Loucy (cell line): ENCODE measurements around the gene CH25H.
"Not testable (repeated sequence)": the region's sequence is repeated elsewhere in the genome, so short reads cannot be mapped to it uniquely, and the experiment has no call there.

Experiments used
- H2AFZ ChIP-seq: fragments of 200-600 bp; sonication (generic); 2 replicates; pipeline ENCODE4 v1.6.0; 2016; ENCODE audit warnings: antibody characterized with exemption, mild to moderate bottlenecking, low read length, moderate library complexity
- H3F3A ChIP-seq: fragments of 200-600 bp; 2 replicates; pipeline ENCODE4 v1.6.0; 2016; ENCODE audit warnings: antibody characterized with exemption, low read depth, mild to moderate bottlenecking
- H3K27me3 ChIP-seq: fragments of 200-600 bp; sonication (generic); 2 replicates; pipeline ENCODE4 v1.6.1; 2014; ENCODE audit warnings: low read length, mild to moderate bottlenecking; ENCODE audit not compliant: insufficient read depth, poor library complexity, severe bottlenecking
- H3K36me3 ChIP-seq: fragments of 200-600 bp; sonication (generic); 2 replicates; pipeline ENCODE4 v1.6.1; 2016; ENCODE audit warnings: low read length; ENCODE audit not compliant: insufficient read depth
- H3K4me1 ChIP-seq: fragments of 200-600 bp; sonication (generic); 2 replicates; pipeline ENCODE4 v1.5.1; 2014; ENCODE audit warnings: low read length, mild to moderate bottlenecking; ENCODE audit not compliant: insufficient read depth, poor library complexity, severe bottlenecking
- H3K4me2 ChIP-seq: fragments of 200-600 bp; sonication (generic); 2 replicates; pipeline ENCODE4 v1.6.0; 2014; ENCODE audit warnings: antibody characterized with exemption, low read length, low read depth, mild to moderate bottlenecking; ENCODE audit not compliant: poor library complexity, severe bottlenecking
- H3K4me3 ChIP-seq: fragments of 200-600 bp; sonication (generic); 2 replicates; pipeline ENCODE4 v1.5.1; 2014; ENCODE audit warnings: low read length, mild to moderate bottlenecking, mixed read lengths; ENCODE audit not compliant: poor library complexity, severe bottlenecking
- H3K79me2 ChIP-seq: fragments of 200-600 bp; sonication (generic); 2 replicates; pipeline ENCODE4 v1.6.1; 2014; ENCODE audit warnings: low read length; ENCODE audit not compliant: insufficient read depth
- H3K9ac ChIP-seq: fragments of 200-600 bp; sonication (generic); 2 replicates; pipeline ENCODE4 v1.6.0; 2014; ENCODE audit warnings: mild to moderate bottlenecking, low read depth, low read length, moderate library complexity; ENCODE audit not compliant: poor library complexity, severe bottlenecking
- H3K9me2 ChIP-seq: fragments of 200-600 bp; sonication (generic); replicated peaks from 2 replicates; pipeline ENCODE4 v1.6.1; 2016; ENCODE audit warnings: low read depth, low read length, mixed read lengths
- H3K9me3 ChIP-seq: fragments of 200-600 bp; sonication (generic); 2 replicates; pipeline ENCODE4 v1.6.1; 2014; ENCODE audit warnings: mild to moderate bottlenecking, antibody characterized with exemption, low read length, low read depth; ENCODE audit not compliant: insufficient read depth
- H4K20me1 ChIP-seq: fragments of 200-600 bp; sonication (generic); 2 replicates; pipeline ENCODE4 v1.6.0; 2014; ENCODE audit warnings: antibody characterized with exemption, low read length, mild to moderate bottlenecking; ENCODE audit not compliant: insufficient read depth, poor library complexity, severe bottlenecking
- CTCF ChIP-seq: fragments of 200-600 bp; sonication (generic); conservative IDR thresholded peaks from 2 replicates; pipeline ENCODE4 v1.5.1; 2014; ENCODE audit warnings: mild to moderate bottlenecking, antibody characterized with exemption, low read length
- EZH2phosphoT487 ChIP-seq: fragments of 200-600 bp; IDR thresholded peaks from 2 replicates; pipeline ENCODE4 v1.6.1; 2018; ENCODE audit warnings: antibody characterized with exemption, mild to moderate bottlenecking, moderate library complexity, borderline replicate concordance

Gene CH25H

GRCh38 chr10:89197473-89197872, 9.6 kb downstream of the CH25H start:
- H4K20me1 ChIP-seq: no peaks in the 10 kb centered on the region
- no peak overlapping the region for H3K4me2 ChIP-seq
- H3K9me2 ChIP-seq: no peaks in the 10 kb centered on the region
- TF ChIP-seq CTCF: no peak
- TF ChIP-seq EZH2phosphoT487: no peak
- H3K4me1 ChIP-seq: no peaks in the 10 kb centered on the region
- no peak overlapping the region for H3K4me3 ChIP-seq
- no peaks in the 10 kb centered on the region for H3K27me3 ChIP-seq
- no peaks in the 10 kb centered on the region for H3K9me3 ChIP-seq
- no peak overlapping the region for H2AFZ ChIP-seq
- H3K9ac ChIP-seq: no peak overlapping the region
- H3K36me3 ChIP-seq: no peaks in the 10 kb centered on the region
- no peaks in the 10 kb centered on the region for H3K79me2 ChIP-seq
- H3F3A ChIP-seq: no peaks in the 10 kb centered on the region

GRCh38 chr10:89191301-89191700, 15.8 kb downstream of the CH25H start:
- H3K79me2 ChIP-seq, H3K27me3 ChIP-seq, H3K9ac ChIP-seq, H3F3A ChIP-seq, H3K9me2 ChIP-seq, H3K4me1 ChIP-seq, H3K9me3 ChIP-seq, H3K36me3 ChIP-seq, H2AFZ ChIP-seq, H3K4me2 ChIP-seq, H3K4me3 ChIP-seq, H4K20me1 ChIP-seq: not testable (repeated sequence)

GRCh38 chr10:89189211-89189734, 17.8 kb downstream of the CH25H start:
- Histone ChIP-seq H3K9me2 (no peaks in the 10 kb centered on the region), H3K9ac (no peak overlapping the region)

More at GRCh38 chr10:89189211-89189734, 17.8 kb downstream of the CH25H start:
- H3K4me3 ChIP-seq: no peak overlapping the region
- no peaks in the 10 kb centered on the region for H4K20me1 ChIP-seq
- H3F3A ChIP-seq: no peaks in the 10 kb centered on the region
- TF ChIP-seq CTCF (no peak), EZH2phosphoT487 (no peak)
- H3K9me3 ChIP-seq: no peaks in the 10 kb centered on the region
- no peaks in the 10 kb centered on the region for H3K36me3 ChIP-seq
- H3K4me2 ChIP-seq: no peak overlapping the region
- H2AFZ ChIP-seq: no peak overlapping the region
- no peaks in the 10 kb centered on the region for H3K4me1 ChIP-seq
- H3K79me2 ChIP-seq: no peaks in the 10 kb centered on the region
- H3K27me3 ChIP-seq: no peaks in the 10 kb centered on the region
